ENCODE data around the gene ZFHX3.
"Not testable (repeated sequence)": the region's sequence is repeated elsewhere in the genome, so short reads cannot be mapped to it uniquely, and the experiment has no call there.

The ZFHX3 gene

DNA sequence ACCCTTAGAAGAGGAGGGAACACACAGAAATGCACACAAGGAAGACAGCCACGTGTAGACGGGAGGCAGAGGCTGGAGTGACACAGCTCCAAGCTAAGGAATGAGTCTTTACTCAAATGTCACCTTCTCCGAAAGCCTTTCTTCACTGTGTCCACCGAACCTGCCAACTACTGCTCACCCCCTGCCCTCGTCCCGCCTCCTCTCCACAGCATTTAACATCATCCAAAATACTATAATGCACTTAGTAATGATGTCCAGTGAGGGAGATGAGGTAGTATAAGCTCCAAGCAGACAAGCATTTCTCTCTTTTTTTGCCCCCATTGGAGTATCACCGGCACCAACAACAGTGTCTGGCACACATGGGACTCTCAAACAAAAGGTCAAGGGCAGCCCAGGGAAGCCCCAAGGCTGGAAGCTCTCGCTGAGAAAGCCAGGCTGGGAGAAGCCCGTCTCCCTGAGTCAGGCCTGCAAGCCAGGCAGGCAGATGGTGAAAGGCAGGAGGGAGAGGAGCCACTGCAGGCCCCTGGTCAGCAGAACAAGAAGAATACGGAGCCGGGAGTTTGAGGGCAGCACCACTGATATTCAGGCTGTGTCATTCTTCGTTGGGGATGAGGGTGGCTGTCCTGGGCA lies 25.9 kb downstream of the ZFHX3 start:
- no peak for DNase-seq (ENCODE audit: low read depth)

DNA sequence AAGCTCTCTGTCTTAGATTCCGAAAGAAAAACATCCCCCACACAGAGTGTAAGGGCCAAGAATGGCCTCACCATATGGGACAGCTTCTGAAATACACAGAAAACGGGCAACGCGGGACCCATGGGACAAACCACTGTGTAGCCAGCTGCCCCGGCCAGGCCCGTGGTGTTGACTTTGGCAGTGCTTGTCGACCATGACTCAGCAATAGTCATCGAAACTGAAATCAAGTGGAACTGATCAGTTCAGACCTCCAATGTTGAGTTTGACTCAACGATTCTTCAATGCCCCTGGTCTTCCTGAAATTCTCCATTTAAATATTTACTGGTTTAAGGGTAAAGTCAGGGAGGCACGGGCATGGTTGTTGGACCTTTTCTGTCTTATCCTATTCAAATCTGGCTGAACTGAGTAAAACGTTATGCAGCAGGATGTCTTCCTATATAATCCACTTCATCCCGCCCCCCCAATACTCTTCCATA lies 27.5 kb downstream of the ZFHX3 start:
- DNase-seq (ENCODE audit: low read depth) = no peak

DNA sequence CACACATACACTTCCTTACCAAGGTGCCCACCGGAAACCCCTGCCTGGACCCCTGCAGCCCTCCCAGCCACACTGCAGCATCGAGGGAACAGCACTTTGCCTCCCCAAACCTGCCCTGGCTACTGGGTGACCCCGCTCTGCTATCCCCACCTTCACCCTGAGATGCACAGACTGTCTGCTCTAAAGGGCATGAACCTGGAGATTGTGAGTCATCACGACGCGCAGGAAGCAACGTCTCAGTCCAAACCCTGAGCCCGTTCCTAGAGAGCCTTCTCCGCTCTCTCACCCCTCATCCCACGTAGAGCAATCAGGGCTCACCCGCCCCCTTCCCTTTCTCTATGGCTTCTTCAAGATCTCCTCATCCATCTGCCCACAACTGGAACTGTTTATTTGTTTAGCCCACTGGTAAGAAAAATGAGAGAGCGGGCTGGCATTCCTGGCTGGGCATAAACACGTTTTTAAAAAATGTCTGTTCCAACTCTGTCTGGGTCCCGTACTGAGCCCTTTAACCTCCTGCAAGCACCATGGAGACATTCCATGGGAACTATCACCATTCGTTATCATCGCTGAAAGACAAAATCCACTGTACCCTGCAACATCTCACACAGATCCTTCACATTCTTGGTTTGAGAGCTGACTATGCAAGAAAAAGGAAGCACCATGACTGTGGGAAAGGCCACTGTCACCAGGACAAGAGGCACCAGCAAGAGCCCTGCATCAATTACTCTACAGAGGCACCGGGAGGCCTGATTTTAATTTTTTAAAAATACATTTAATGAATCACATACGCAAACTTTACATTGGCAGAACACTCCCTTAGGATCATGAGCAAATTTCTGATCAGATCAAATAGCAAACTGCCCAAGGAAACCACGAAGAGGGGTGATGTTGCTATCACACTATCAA lies 28.2 kb downstream of the ZFHX3 start:
- DNase-seq (ENCODE audit: low read depth) = no peak

DNA sequence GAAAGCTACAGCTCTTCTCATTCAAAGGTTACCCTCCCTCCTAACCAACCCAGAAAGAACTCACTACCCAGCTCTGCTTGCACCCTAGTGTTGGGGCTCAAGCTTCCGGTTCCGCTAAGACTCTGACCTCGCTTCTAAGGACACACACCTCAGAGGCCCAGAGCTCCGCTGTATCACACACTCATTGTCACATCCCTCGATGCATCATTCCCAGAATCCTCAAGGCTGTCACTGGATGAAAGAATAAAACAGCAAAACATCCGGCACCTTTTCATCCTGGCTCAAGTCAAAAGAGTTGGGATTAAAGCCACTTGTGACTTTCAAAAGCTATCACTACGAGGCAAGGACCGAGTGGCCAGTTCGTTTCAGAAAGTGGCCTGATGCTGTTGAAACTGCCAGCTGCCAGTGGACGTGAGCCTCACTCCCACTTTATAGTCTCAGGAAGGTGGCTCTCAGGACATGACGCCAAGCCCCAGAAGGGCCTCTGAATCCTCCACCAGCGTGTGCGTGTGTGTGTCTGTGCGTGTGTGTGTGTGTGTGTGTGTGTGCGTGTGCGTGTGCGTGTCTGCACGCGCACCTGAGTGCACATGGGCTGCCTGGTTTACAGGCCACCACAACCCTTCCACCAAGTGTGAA lies 29.0 kb downstream of the ZFHX3 start:
- no peak for DNase-seq (ENCODE audit: low read depth)

DNA sequence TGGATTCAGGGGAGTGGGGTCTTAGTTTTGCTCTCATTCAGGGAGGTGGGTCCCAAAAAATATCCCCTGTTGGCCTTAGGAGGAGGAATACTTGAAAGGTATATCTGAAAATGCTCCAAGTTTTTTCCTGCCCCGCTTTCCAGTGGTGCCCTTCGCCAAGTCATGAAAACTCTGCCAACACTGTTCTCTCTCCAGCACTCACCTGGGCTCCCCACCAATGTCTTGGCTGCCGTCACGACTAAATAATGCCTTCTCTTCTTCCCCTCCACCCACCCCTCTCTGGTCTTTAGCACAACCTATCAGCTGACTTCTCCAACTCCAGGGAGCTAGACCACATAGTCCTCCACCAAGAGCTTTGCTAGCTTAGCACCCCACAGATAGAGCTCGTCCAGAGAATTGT lies 30.6 kb downstream of the ZFHX3 start:
- no peak for DNase-seq (ENCODE audit: low read depth)

DNA sequence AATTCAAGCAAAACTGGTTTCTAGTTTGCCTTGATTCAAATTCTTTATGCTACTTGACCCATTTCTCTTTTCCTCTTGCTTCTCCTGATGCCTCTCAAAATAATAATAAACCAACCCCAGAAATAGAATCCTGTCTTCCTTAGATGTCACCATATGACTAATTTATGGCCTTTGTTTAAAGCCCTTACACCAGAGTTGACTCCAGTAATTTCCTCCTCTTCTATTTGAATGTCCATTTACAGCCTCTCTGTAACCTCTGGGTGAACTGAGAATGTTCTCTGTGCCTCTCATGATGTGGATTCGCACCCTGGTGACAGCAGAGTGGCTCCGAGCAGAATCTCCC lies 31.5 kb downstream of the ZFHX3 start:
- DNase-seq (ENCODE audit: low read depth) = no peak

DNA sequence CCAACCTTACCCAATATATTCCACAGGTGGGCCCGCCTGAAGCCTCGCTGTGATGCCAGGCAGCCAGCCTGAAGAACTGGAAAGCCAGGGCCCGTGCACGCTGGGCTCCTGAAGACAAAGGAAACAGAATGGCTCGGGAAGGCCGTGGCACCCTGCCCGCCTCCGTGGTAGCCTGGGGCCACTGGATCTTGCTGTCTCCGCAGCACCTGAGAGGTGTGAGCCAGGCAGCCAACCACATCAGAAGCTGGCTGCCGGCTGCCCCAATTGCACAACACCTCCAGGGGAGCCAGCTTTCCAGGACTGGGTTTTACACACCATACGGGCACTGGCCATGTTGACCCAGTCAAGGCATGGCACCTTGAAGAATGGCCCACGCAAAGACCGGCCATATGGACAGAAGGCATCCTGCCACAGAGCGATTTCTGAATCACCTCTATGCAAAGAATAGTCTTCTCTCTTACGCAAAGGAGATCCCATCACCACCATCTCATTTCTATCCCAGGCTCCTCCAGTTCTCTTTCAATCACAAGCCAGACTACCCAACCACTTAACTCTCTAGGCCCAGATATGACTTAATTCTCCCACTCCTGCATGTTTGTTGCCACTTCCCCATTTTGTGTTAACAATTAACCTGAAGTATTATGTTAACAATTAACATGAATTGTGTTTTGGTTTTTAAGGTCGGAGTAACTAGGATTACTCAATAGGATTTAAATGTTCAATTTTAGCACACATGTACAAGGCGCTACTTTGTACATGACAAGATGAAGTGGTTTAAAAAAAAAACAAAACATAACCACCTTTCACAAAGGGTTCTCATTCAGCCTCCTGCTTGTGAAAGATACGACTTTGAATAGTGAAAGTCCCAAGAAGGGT lies 32.1 kb downstream of the ZFHX3 start:
- DNase-seq (ENCODE audit: low read depth) = no peak

DNA sequence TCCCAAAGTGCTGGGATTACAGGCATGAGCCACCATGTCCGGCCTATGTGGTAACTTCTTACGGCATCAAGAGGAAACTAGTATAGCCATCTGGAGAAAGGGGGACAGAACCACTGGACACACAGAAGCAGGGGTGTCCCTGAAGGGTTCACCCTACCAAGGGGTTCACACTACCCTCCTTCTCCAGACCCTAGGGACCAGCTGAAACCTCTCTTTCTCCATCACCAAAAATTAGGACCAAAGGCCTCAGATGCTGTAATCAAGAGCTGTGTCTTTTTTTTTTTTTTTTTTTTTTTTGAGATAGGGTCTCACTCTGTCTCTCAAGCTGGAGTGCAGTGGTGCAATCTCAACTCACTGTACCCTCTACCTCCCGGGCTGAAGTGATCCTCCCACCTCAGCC lies 33.2 kb downstream of the ZFHX3 start:
- no peak for DNase-seq (ENCODE audit: low read depth)

DNA sequence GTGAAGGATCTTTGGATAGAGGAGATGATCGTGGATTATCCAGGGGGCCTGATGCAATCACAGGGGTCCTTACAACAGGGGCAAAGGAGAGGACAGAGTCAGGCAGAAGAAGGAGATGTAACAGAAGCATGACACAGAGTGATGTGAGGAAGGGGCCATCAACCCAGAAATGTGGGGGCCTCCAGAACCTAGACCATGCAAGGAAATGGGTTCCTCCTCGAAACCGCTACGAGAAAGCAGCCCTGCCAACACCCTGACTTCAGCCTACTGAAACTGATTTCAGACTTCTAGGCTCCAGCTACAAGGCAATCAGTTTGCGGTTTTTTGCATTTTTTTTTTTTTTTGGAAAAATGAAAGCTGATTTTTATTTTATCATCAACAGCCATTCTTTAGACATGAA lies 34.0 kb downstream of the ZFHX3 start:
- DNase-seq (ENCODE audit: low read depth) = no peak

DNA sequence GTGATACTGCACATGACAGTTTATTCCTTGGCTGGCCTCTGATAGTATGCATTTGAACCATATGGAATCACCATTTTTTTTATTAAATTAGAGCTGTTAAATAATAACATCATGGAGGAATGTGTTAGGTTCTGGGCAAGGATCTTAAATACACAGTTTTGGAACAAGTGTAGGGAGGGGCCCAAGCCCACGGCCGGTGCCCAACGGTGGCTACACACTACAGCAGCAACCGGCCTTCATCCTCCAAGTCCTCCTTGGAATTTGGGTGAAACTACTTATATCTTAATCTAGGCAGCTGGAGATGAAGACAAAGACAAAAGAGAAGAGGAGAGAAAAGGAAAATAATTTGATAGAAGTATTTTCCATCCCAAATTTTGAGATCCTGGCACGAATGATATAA lies 35.6 kb downstream of the ZFHX3 start:
- DNase-seq (ENCODE audit: low read depth) = no peak

DNA sequence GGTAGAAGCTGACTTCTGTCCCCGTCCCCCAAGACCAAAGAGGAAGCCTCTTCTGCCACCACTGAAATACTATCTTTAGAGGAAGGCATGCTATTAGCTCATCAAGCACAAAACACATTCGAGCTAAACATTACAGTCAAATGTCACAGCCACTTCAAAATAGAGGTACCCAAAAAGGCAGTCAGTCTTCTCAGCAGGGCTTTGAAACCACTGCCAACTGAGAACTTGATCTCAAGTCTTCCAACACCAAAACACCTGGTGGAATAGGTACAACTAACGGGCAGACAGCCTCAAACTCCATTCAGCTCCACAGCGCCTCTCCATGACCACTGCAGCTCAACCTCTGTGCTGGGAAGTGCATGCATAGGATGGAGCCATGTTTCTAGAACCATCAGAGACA lies 36.0 kb downstream of the ZFHX3 start:
- no peak for DNase-seq (ENCODE audit: low read depth)

DNA sequence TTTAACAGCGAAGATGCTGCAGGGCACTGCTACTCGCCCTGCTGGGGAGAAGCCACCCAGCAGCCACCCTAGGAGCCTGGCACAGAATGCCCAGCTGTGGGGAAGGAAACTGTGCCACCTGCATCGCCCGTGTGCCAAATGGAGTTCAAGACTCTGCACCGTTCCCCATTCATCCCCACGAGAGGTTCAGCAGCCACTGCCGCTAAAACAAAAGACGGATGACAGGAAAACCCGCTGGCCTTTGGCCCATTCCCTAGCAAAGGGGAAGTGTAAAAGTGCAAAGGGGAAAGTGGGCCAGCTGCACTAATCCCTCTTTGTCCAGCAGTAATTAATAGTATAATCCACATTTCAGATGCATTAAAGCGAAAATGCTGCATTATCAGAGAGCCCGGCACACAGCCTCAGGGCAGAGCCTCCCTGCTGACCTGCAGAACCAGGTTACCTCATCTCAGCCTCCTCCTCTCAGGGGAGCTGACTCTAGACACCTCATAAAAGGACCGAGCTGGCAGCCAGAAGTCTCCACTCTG lies 37.7 kb downstream of the ZFHX3 start:
- no peak for DNase-seq (ENCODE audit: low read depth)

DNA sequence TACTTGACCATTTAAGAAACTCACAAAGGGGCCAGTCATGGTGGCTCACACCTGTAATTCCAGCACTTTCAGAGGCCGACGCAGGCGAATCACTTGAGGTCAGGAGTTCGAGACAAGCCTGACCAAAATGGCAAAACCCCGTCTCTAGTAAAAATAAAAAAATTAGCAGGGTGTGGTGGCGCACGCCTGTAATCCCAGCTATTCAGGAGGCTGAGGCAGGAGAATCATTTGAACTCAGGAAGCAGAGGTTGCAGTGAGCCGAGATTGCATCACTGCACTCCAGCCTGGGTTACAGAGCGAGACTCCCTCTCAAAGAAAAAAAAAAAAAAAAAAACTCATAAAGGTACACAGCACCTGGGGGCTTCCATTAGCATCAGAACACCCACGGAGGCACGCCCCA lies 38.2 kb downstream of the ZFHX3 start:
- DNase-seq (ENCODE audit: low read depth) = not testable (repeated sequence)

DNA sequence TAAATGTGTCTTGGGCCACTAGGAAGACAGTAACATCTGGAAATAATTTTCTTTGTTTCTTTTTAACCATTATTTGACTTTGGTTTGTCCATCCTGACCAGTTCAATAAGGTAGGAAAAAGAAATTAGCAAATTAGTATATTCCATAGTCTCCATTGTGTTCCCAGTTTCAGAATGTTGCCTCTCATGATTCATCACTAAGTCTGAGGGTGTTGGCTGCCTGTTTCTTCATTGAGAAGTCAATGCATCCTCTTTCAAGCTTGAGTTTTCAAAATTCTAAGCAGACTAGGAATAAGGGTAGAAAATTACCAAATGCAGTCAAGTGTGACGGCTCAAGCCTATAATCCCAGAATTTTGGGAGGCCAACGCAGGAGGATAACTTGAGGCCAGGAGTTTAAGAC lies 41.9 kb downstream of the ZFHX3 start:
- DNase-seq (ENCODE audit: low read depth) = no peak

DNA sequence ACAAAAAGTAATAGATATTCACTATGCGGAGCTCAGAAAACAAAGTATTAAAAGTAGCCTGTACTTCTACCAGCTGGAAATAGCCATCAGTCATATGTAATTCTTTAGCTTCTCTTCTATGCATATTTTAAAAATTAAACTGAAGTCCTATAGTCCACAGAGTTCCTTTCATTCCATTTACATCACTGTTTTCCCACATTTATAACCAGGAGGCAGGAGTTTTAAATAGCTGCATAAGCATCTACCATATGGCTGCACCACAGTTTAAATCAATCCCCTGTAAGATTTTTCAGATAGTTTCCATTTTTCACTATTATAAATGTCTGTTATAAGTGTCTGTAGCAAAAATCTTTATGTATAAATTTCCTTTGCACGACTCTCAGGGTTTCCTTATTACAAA lies 45.1 kb downstream of the ZFHX3 start:
- DNase-seq (ENCODE audit: low read depth) = no peak

DNA sequence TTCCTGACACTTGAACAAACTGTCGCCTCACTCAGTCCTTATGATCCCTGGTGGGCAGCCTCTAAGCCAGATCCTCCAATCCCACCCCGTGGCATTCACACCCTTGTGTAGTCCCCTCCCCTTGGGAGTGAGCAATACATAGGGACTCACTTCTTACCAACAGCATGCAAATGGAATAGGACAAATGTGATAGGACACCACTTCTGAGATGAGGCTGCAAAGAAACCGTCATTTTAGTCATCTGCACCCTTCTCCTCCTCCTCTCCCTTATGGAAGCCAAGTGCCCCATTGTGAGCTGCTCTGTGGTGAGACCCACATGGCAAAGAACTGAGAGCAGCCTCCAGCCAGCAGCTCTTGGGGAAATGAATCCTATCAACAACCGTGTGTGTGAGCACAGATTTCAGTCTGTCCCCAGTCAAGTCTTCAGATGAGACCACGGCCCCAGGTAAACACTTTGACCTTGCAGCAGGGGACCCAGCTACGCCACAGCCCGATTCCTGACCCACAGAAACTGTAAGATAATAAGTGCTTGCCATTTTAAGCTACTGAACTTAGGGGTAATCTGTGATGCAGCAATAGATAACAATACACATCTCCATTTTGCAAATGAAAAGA lies 46.9 kb downstream of the ZFHX3 start:
- no peak for DNase-seq (ENCODE audit: low read depth)

DNA sequence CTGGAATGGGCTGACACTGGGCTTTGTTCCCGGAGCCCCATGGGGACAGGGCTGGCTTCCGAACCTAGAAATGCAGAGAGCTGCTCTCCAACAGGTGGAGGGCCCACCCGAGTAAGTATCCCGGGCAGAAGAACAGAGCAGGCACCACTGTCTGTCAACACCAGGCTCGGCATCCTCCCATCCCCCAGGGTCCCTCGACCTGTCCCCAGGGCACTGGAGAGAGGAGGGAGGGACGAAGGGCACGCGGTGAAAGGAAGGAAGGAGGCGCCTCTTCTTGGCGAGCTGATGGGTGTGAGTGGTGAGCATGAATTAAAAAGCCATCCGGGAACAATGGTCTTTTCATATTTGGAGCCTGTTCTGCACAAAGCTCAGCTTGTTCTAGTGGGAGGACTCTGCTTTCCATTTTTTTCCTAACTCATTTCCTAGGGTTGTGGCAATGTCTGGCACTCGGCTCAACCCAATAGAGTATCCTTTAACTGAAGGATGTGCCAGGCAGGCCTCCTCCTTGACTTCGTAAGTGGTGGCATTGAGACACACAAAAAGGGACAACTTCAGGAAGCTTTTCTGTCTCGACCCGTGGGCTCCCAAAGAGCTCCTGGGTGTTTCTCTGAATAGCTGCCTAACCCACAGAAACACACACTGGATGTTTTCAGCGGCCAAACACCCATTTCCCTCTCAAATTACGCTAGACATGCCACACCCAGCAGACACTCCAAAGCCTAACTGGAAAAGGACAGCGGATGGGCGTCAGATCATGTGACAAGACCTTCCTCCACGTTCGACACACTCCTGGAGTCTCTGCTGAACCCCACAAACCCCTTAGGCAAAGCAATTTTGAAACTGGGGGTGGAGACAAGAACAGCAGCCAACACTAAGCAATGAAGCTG lies 47.7 kb downstream of the ZFHX3 start:
- no peak for DNase-seq (ENCODE audit: low read depth)

DNA sequence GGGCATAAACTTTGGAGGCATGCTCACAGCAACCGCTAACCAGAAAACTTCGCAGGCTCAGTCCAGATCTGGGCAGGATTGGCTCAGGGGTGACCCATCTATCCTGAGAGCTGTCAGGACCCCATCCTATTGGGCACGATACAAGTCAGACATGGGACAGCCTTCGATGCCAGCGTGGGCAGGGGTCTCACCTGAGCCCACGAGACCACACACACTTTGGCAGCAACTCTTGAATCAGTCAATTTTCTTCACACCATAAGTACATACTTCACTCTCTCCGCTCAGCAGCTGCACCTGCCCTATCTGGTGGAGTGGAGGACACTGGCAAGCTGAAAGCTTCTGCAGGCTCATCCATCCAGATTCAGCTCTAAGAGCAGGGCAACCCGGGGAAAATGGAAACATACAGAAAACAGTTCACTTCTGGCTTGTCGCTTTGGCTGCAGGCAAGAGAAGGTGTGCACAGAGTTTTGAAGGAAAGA lies 48.3 kb downstream of the ZFHX3 start:
- DNase-seq (ENCODE audit: low read depth) = no peak

DNA sequence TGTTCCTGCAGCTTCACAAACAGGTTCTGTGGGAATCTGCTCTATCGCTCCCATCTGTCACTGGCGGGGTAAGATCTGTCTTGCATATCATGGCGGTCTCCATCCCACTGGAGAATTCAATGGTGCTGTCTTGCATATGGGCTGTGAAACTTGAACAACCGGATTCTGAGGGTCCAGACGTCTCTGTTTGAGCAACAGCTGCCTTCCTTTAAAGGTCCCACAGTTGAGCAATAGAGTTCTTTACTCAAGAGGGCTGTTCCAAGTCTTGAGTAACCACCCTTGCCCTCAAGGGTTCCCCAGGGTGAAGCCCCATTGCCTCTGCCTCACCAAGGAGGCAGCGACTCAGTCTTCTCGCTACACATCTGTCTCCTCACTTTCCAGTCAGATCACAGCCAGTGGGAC lies 50.8 kb downstream of the ZFHX3 start:
- DNase-seq (ENCODE audit: low read depth) = no peak

DNA sequence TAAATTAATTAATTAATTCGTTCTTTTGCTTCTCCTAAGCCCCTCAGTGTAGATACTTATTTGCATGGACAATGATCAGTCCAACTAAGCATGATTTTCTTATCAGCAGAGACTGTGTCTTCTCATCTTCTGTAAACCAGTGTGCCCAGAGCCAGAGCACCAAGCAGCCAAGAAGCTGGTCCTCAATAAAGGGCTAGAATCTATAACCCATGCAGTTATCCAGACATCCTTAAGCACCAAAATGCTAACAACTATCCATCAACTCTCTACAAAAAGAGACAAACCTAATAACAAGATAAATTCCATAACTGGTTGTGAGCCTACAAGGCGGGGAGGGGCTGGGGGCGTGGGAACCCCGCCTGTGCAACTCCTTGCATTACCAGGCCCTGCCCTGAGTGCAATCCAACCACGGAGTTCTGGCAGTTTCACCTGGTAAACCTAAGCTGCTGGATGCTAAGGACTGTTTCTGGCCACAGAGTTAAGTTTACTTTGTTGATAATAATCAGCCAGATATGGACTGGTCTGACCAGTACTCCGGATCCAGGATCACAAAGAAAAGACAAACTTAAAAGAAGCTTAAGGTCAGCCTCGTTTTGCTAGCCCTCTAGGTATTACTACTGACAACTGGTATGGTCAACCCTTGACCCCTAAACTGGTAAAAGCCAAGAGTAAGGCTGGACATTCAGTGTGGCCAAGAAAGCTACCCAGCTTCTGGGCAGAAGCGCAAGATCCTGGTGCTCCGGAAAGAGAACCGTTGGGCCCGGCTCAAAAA lies 51.5 kb downstream of the ZFHX3 start:
- no peak for DNase-seq (ENCODE audit: low read depth)

Data from activated T-helper 9 cell treated with anti-CD3 and anti-CD28 coated beads, Interleukin-2, amount 50 U/mL, for 16 hours (primary cell).